ENCODE results near the gene MINDY1. TPM values are rescaled to one million over a fixed set of nuclear protein-coding genes. Genes with fewer than 3 reads are reported as not detected.

The MINDY1 gene
- total RNA-seq, 1 experiment from 2014 or later, result 6.8 TPM

- no peak overlapping the region for H2AFZ ChIP-seq (ENCODE audit: low read length)
- peak overlapping the region; percentile 7 for H3K4me2 ChIP-seq (ENCODE audit: insufficient read depth, insufficient read length, low read length)
- H3K79me1 ChIP-seq (ENCODE audit: insufficient read depth, low read depth, low read length, poor library complexity, severe bottlenecking), result no peaks in the 10 kb centered on the region
- no peak overlapping the region for H2BK120ac ChIP-seq (ENCODE audit: low read depth, low read length, poor library complexity, severe bottlenecking)
- no peak overlapping the region for H2BK5ac ChIP-seq (ENCODE audit: insufficient read length, low read length)
- peaks cover 6% of the 10 kb centered on the region for H3K23me2 ChIP-seq (ENCODE audit: insufficient read length, low read depth, low read length, poor library complexity, severe bottlenecking)
- H3K79me2 ChIP-seq (ENCODE audit: insufficient read depth, low read length), result no peaks in the 10 kb centered on the region
- H3K4me1 Mint-ChIP-seq, result peaks cover 48 to 57% of the 10 kb centered on the region in 2 experiments
- no peak overlapping the region for H4K91ac ChIP-seq (ENCODE audit: insufficient read length, low read depth, low read length)
- H2AK5ac ChIP-seq (ENCODE audit: insufficient read length, low read length), result no peak overlapping the region
- H4K5ac ChIP-seq (ENCODE audit: insufficient read length, low read depth, low read length), result no peak overlapping the region
- TF ChIP-seq CTCF (conservative IDR thresholded peaks at IDR 0.05), result peak; percentile 100
- no peaks in the 10 kb centered on the region for H3K9me3 Mint-ChIP-seq
- H3K4ac ChIP-seq (ENCODE audit: low read depth, low read length), result no peak overlapping the region
- peaks cover 22% of the 10 kb centered on the region; the same call in 1 of the 2 replicates for H3K4me1 ChIP-seq (ENCODE audit: insufficient read depth, low read length)
- peak overlapping the region; percentile 14 for H3K27ac ChIP-seq (ENCODE audit: insufficient read length, low read depth, low read length)
- H3K36me3 Mint-ChIP-seq (ENCODE audit: insufficient read depth in 1 of 3, low read depth in 3 of 3), result no peaks in the 10 kb centered on the region
- no peaks in the 10 kb centered on the region for H3K9me3 ChIP-seq (ENCODE audit: control insufficient read depth, low read depth, low read length)
- H3K56ac ChIP-seq (ENCODE audit: insufficient read length, low read depth, low read length), result no peak overlapping the region
- no peak overlapping the region for H2BK15ac ChIP-seq (ENCODE audit: low read depth, low read length)
- H3K4me3 Mint-ChIP-seq, result no peak overlapping the region; a peak in 1 of 5 replicates
- no peaks in the 10 kb centered on the region for H4K20me1 ChIP-seq (ENCODE audit: control insufficient read depth, insufficient read depth, insufficient read length)
- no peaks in the 10 kb centered on the region for H3K27me3 ChIP-seq (ENCODE audit: insufficient read depth, low read length)
- H2BK20ac ChIP-seq (ENCODE audit: low read depth, low read length, poor library complexity, severe bottlenecking), result no peak overlapping the region
- DNase-seq, result peak; percentile 88
- no CpG with 5 or more reads among the region's 23 CpGs for WGBS (ENCODE audit: extremely low coverage, insufficient read length, low lambda C conversion rate)
- no peak overlapping the region for H3K14ac ChIP-seq (ENCODE audit: insufficient read depth, low read length)
- no peak overlapping the region for H2BK12ac ChIP-seq (ENCODE audit: insufficient read length, low read depth, low read length)
- H3T11ph ChIP-seq (ENCODE audit: low read length), result no peak overlapping the region
- no peak overlapping the region for H3K9ac ChIP-seq (ENCODE audit: extremely low read depth, insufficient read length, low read length)
- no peak overlapping the region for H3K18ac ChIP-seq (ENCODE audit: insufficient read length, low read depth, low read length)
- H3K27me3 Mint-ChIP-seq (ENCODE audit: low read depth), result no peaks in the 10 kb centered on the region
- no peak overlapping the region for H4K8ac ChIP-seq (replicated peaks; ENCODE audit: insufficient read length, low read depth, low read length)
- peak overlapping the region in 1 of 3 experiments; percentile 34; a peak in 2 of 7 replicates for H3K27ac Mint-ChIP-seq
- H3K23ac ChIP-seq (ENCODE audit: insufficient read length, low read depth, low read length), result no peak overlapping the region
These were observed 27.3 kb downstream of the MINDY1 start for GRCh38 chr1:150979092-150980056.
